Activated CD4-positive, alpha-beta T cell treated with anti-CD3 and anti-CD28 coated beads, Interleukin-2, amount 10 ng/mL, durations not matched to agents 7 days and 5 days (primary cell): ENCODE data around the gene SPATA1. TPM values are rescaled to one million over a fixed set of nuclear protein-coding genes. Genes with fewer than 3 reads are reported as not detected.
A peak's percentile ranks its signal among the peaks of the same experiment; 100 is the strongest.
"Not testable (repeated sequence)": the region's sequence is repeated elsewhere in the genome, so short reads cannot be mapped to it uniquely, and the experiment has no call there.

Source experiments
- CTCF ChIA-PET: fragments of 350-600 bp; sonication (Branson Sonifier 250); formaldehyde crosslinking; loops from one replicate; lab custom pipeline; 2021; ENCODE audit warnings: antibody characterized with exemption; lab: Charles Lee
- POLR2A ChIA-PET: fragments of 350-600 bp; sonication (Branson Sonifier 250); formaldehyde crosslinking; loops from one replicate; lab custom pipeline; 2021; ENCODE audit warnings: antibody characterized with exemption; lab: Charles Lee
- DNase-seq: peaks from one replicate; pipeline ENCODE4 v3.0.0-alpha.2; 2020
- H3K27ac Mint-ChIP-seq: one replicate; pipeline ENCODE4 v1.8.0; 2021; ENCODE audit warnings: mild to moderate bottlenecking, moderate library complexity, mixed read lengths
- H3K27me3 Mint-ChIP-seq: one replicate; pipeline ENCODE4 v1.8.0; 2021; ENCODE audit warnings: mixed read lengths
- H3K36me3 Mint-ChIP-seq: one replicate; pipeline ENCODE4 v1.8.0; 2021; ENCODE audit warnings: low read depth, mixed read lengths
- H3K4me1 Mint-ChIP-seq: one replicate; pipeline ENCODE4 v1.8.0; 2021; ENCODE audit warnings: mixed read lengths
- H3K4me3 Mint-ChIP-seq: one replicate; pipeline ENCODE4 v1.8.0; 2021; ENCODE audit warnings: mild to moderate bottlenecking, moderate library complexity, mixed read lengths
- H3K9me3 Mint-ChIP-seq: one replicate; pipeline ENCODE4 v1.8.0; 2021; ENCODE audit warnings: mixed read lengths
- total RNA-seq, 2 experiments: library from RNA; stranded (reverse); gene quantifications; one replicate each; pipeline ENCODE4 v1.2.3, GENCODE V29; 2021

Gene SPATA1
- total RNA-seq, 2 experiments from 2014 or later = 1.7 to 2.3 TPM

- POLR2A ChIA-PET = no interaction called here
- Mint-ChIP-seq H3K4me1 (peaks cover 21% of the 10 kb centered on the region), H3K27me3 (no peaks in the 10 kb centered on the region), H3K9me3 (no peaks in the 10 kb centered on the region), H3K27ac (no peak overlapping the region), H3K36me3 (peaks cover 59% of the 10 kb centered on the region), H3K4me3 (no peak overlapping the region)
- CTCF ChIA-PET = no interaction called here
- no peak for DNase-seq
These were observed 9.7 kb upstream of the SPATA1 start for GRCh38 chr1:84496498-84496897.

GRCh38 chr1:84497631-84498275 lies 8.4 kb upstream of the SPATA1 start:
- peaks cover 29% of the 10 kb centered on the region for H3K4me1 Mint-ChIP-seq
- ChIA-PET CTCF (interaction anchor here (0.9 kb wide), 1 partner anchor 9 kb away, joined by 4 read pairs; the partner anchor contains the start of genes GNG5 and SPATA1), POLR2A (interaction anchor here (0.6 kb wide), 1 partner anchor 8 kb away, joined by 5 read pairs; the partner anchor contains the start of genes GNG5 and SPATA1)
- no peak overlapping the region for H3K4me3 Mint-ChIP-seq
- H3K27me3 Mint-ChIP-seq = no peaks in the 10 kb centered on the region
- no peak for DNase-seq
- H3K36me3 Mint-ChIP-seq = peaks cover 56% of the 10 kb centered on the region
- no peaks in the 10 kb centered on the region for H3K9me3 Mint-ChIP-seq
- H3K27ac Mint-ChIP-seq = no peak overlapping the region

GRCh38 chr1:84502927-84503326 lies 3.3 kb upstream of the SPATA1 start:
- Mint-ChIP-seq H3K27ac (no peak overlapping the region), H3K4me3 (no peak overlapping the region), H3K36me3 (peaks cover 34% of the 10 kb centered on the region), H3K4me1 (peaks cover 51% of the 10 kb centered on the region), H3K27me3 (no peaks in the 10 kb centered on the region), H3K9me3 (no peaks in the 10 kb centered on the region)
- ChIA-PET CTCF (interaction anchor here (1.1 to 1.5 kb wide), 2 partner anchors 22 to 23 kb away, joined by 4 to 5 read pairs; no protein-coding TSS in a partner anchor), POLR2A (no interaction called here)
- no peak for DNase-seq

GRCh38 chr1:84504580-84505492 lies 1.4 kb upstream of the SPATA1 start:
- H3K27ac Mint-ChIP-seq = peak overlapping the region; percentile 96
- POLR2A ChIA-PET = interaction anchor here (2.2 kb wide), 1 partner anchor 69 kb away, joined by 19 read pairs; the partner anchor contains the start of gene CTBS

GRCh38 chr1:84505493-84506001 lies 639 bp upstream of the SPATA1 start:
- Mint-ChIP-seq H3K4me3 (peak overlapping the region; percentile 99), H3K4me1 (peaks cover 47% of the 10 kb centered on the region), H3K27ac (peak overlapping the region; percentile 98), H3K9me3 (peaks cover 11% of the 10 kb centered on the region), H3K36me3 (peaks cover 35% of the 10 kb centered on the region), H3K27me3 (no peaks in the 10 kb centered on the region)
- ChIA-PET CTCF (interaction anchor here (1.0 to 1.9 kb wide), 8 partner anchors 8 to 439 kb away, joined by 3 to 5 read pairs (median 4); no protein-coding TSS in a partner anchor), POLR2A (interaction anchor here (1.0 to 2.2 kb wide), 5 partner anchors 8 to 361 kb away, joined by 4 to 19 read pairs (median 5); partner anchors contain the start of genes CTBS and PRKACB)
- DNase-seq = no peak

More at GRCh38 chr1:84504580-84505492, 1.4 kb upstream of the SPATA1 start:
- CTCF ChIA-PET = interaction anchor here (1.0 to 1.9 kb wide), 3 partner anchors 9 to 62 kb away, joined by 3 to 5 read pairs (median 5); no protein-coding TSS in a partner anchor
- H3K36me3 Mint-ChIP-seq = peaks cover 35% of the 10 kb centered on the region
- H3K9me3 Mint-ChIP-seq = peaks cover 11% of the 10 kb centered on the region
- DNase-seq = no peak
- H3K4me3 Mint-ChIP-seq = peak overlapping the region; percentile 99
- no peaks in the 10 kb centered on the region for H3K27me3 Mint-ChIP-seq
- peaks cover 49% of the 10 kb centered on the region for H3K4me1 Mint-ChIP-seq

GRCh38 chr1:84506729-84507453 lies 705 bp downstream of the SPATA1 start:
- Mint-ChIP-seq H3K9me3 (peaks cover 14% of the 10 kb centered on the region), H3K4me1 (peaks cover 35% of the 10 kb centered on the region), H3K27ac (peak overlapping the region; percentile 98), H3K27me3 (no peaks in the 10 kb centered on the region), H3K4me3 (peak overlapping the region; percentile 99), H3K36me3 (peaks cover 25% of the 10 kb centered on the region)
- no peak for DNase-seq
- ChIA-PET CTCF (interaction anchor here (1.0 to 1.9 kb wide), 9 partner anchors 9 to 438 kb away, joined by 3 to 5 read pairs (median 4); no protein-coding TSS in a partner anchor), POLR2A (interaction anchor here (0.6 to 2.2 kb wide), 6 partner anchors 9 to 362 kb away, joined by 3 to 19 read pairs (median 5); partner anchors contain the start of genes CTBS and PRKACB)

GRCh38 chr1:84507887-84508286 lies 1.7 kb downstream of the SPATA1 start:
- H3K27ac Mint-ChIP-seq, DNase-seq, H3K27me3 Mint-ChIP-seq, POLR2A ChIA-PET: not testable (repeated sequence)
- Mint-ChIP-seq H3K9me3 (peaks cover 14% of the 10 kb centered on the region), H3K4me3 (peak overlapping the region; percentile 99), H3K36me3 (peaks cover 22% of the 10 kb centered on the region), H3K4me1 (peaks cover 29% of the 10 kb centered on the region)
- CTCF ChIA-PET = interaction anchor here (1.2 kb wide), 1 partner anchor 73 kb away, joined by 6 read pairs; no protein-coding TSS in a partner anchor

- CTCF ChIA-PET = interaction anchor here (0.8 to 1.2 kb wide), 4 partner anchors 34 to 74 kb away, joined by 3 to 6 read pairs (median 4); no protein-coding TSS in a partner anchor
- H3K27ac Mint-ChIP-seq = no peak overlapping the region
These were observed 2.3 kb downstream of the SPATA1 start for GRCh38 chr1:84508510-84508909.

GRCh38 chr1:84509029-84509428 lies 2.8 kb downstream of the SPATA1 start:
- H3K27ac Mint-ChIP-seq = no peak overlapping the region
- peaks cover 18% of the 10 kb centered on the region for H3K4me1 Mint-ChIP-seq
- H3K4me3 Mint-ChIP-seq = no peak overlapping the region
- POLR2A ChIA-PET = no interaction called here
- no peaks in the 10 kb centered on the region for H3K27me3 Mint-ChIP-seq
- DNase-seq = no peak
- H3K9me3 Mint-ChIP-seq = peaks cover 14% of the 10 kb centered on the region
- CTCF ChIA-PET = interaction anchor here (0.8 to 1.2 kb wide), 3 partner anchors 33 to 67 kb away, joined by 3 to 5 read pairs (median 3); no protein-coding TSS in a partner anchor
- H3K36me3 Mint-ChIP-seq = peaks cover 20% of the 10 kb centered on the region

More at GRCh38 chr1:84508510-84508909, 2.3 kb downstream of the SPATA1 start:
- no peak for DNase-seq
- H3K4me3 Mint-ChIP-seq = peak overlapping the region; percentile 99
- peaks cover 14% of the 10 kb centered on the region for H3K9me3 Mint-ChIP-seq
- H3K36me3 Mint-ChIP-seq = peaks cover 20% of the 10 kb centered on the region
- no peaks in the 10 kb centered on the region for H3K27me3 Mint-ChIP-seq
- H3K4me1 Mint-ChIP-seq = peaks cover 23% of the 10 kb centered on the region
- POLR2A ChIA-PET = no interaction called here

GRCh38 chr1:84510165-84510564 lies 4.0 kb downstream of the SPATA1 start:
- H3K4me1 Mint-ChIP-seq = peaks cover 8% of the 10 kb centered on the region
- H3K36me3 Mint-ChIP-seq = peaks cover 17% of the 10 kb centered on the region
- H3K9me3 Mint-ChIP-seq = peaks cover 14% of the 10 kb centered on the region
- CTCF ChIA-PET = interaction anchor here (0.8 to 1.0 kb wide), 3 partner anchors 32 to 110 kb away, joined by 3 read pairs; no protein-coding TSS in a partner anchor
- POLR2A ChIA-PET = no interaction called here
- H3K27ac Mint-ChIP-seq = no peak overlapping the region
- no peak for DNase-seq
- no peak overlapping the region for H3K4me3 Mint-ChIP-seq
- no peaks in the 10 kb centered on the region for H3K27me3 Mint-ChIP-seq

- Mint-ChIP-seq H3K9me3 (peaks cover 14% of the 10 kb centered on the region), H3K27ac (no peak overlapping the region), H3K4me1 (peaks cover 8% of the 10 kb centered on the region), H3K27me3 (no peaks in the 10 kb centered on the region), H3K36me3 (peaks cover 14% of the 10 kb centered on the region), H3K4me3 (no peak overlapping the region)
- DNase-seq = no peak
- ChIA-PET CTCF (interaction anchor here (0.9 kb wide), 1 partner anchor 32 kb away, joined by 3 read pairs; no protein-coding TSS in a partner anchor), POLR2A (no interaction called here)
These were observed 4.5 kb downstream of the SPATA1 start for GRCh38 chr1:84510668-84511067.
